Right lobe of liver (tissue), 4 donors: ENCODE measurements around the gene HARS1.

Source experiments
- POLR2A ChIP-seq: fragments of 450-650 bp; IDR thresholded peaks from one replicate; pipeline ENCODE4 v1.6.1; 2017; ENCODE audit warnings: antibody characterized with exemption, mild to moderate bottlenecking
- TF ChIP-seq, protein P1 (sequence below), 4 donors: fragments of 200-600 bp in 3 of 4; fragments of 450-650 bp in 1 of 4; IDR thresholded peaks; one replicate each; pipeline versions ENCODE4 v1.5.1 to v1.8.0; 2016 to 2022; ENCODE audit warnings: antibody characterized with exemption in 4 of 4, mild to moderate bottlenecking in 2 of 4
- donor health status: DM: no; HTN: no; CAD: no.
- donor health status: DM: no; HTN: no; CAD: no.
- donor health status: DM: no; HTN: yes; CAD: no.

DNA sequence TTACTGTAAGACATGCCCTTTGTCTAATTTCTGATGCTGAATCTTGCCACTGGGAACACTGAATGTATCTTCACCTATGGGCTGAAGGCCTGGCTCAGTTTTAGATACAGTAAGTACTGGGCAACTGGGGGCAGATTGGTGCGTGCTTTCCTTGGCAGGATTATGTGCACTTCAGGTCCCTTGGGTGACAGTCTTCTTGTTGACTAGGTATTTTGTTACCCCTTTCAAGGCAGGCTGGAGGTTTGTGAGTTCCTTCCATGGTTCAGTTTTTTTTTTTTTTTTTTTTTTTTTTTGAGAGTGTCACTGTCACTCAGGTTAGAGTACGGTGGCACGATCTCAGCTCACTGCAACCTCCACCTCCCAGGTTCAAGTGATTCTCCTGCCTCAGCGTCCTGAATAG, 16.6 kb upstream of the HARS1 start:
- TF ChIP-seq, protein P1, sequence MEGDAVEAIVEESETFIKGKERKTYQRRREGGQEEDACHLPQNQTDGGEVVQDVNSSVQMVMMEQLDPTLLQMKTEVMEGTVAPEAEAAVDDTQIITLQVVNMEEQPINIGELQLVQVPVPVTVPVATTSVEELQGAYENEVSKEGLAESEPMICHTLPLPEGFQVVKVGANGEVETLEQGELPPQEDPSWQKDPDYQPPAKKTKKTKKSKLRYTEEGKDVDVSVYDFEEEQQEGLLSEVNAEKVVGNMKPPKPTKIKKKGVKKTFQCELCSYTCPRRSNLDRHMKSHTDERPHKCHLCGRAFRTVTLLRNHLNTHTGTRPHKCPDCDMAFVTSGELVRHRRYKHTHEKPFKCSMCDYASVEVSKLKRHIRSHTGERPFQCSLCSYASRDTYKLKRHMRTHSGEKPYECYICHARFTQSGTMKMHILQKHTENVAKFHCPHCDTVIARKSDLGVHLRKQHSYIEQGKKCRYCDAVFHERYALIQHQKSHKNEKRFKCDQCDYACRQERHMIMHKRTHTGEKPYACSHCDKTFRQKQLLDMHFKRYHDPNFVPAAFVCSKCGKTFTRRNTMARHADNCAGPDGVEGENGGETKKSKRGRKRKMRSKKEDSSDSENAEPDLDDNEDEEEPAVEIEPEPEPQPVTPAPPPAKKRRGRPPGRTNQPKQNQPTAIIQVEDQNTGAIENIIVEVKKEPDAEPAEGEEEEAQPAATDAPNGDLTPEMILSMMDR (IDR thresholded peaks at IDR 0.05) = no peak
- no peak for TF ChIP-seq POLR2A
